GM12874 (cell line): ENCODE measurements around the gene LMTK3.

ENCODE experiments used
- TF ChIP-seq, protein P1 (sequence below): IDR thresholded peaks from 2 replicates; pipeline ENCODE4 v1.5.1; 2011; ENCODE audit warnings: low read depth, mild to moderate bottlenecking, control low read depth, low read length, moderate library complexity; ENCODE audit not compliant: insufficient read depth

The LMTK3 gene

DNA sequence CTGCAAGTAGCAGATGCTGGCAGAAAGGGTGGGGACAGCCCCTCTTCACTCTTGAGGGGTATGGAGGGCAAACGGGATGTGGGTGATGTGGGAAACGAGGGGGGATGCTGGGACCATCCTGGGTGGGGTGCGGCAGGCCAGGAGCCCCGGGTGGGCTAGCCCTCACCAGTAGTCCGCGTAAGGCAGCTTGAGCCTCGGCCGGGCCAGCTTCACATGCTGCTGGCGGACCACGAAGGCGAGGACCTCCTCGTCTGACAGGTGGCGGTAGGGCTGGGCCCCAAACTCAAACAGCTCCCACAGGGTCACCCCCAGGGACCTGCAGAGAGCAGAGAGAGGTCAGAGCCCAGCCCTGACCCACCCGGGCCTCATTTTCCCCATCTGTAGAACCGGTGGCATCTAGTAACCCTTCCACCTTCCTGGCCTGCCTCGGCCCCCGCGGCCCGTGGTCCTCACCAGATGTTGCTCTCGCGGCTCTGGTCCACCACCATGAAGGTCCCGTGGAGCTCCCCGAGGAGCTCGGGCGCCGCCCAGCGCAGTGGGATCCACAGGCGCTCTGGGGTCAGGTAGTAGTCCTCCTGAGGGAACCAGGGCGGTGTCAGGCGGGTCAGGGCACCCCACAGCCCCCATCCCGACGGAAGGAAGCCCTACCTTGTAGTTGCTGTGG, 10.7 kb downstream of the LMTK3 start:
- TF ChIP-seq, protein P1, sequence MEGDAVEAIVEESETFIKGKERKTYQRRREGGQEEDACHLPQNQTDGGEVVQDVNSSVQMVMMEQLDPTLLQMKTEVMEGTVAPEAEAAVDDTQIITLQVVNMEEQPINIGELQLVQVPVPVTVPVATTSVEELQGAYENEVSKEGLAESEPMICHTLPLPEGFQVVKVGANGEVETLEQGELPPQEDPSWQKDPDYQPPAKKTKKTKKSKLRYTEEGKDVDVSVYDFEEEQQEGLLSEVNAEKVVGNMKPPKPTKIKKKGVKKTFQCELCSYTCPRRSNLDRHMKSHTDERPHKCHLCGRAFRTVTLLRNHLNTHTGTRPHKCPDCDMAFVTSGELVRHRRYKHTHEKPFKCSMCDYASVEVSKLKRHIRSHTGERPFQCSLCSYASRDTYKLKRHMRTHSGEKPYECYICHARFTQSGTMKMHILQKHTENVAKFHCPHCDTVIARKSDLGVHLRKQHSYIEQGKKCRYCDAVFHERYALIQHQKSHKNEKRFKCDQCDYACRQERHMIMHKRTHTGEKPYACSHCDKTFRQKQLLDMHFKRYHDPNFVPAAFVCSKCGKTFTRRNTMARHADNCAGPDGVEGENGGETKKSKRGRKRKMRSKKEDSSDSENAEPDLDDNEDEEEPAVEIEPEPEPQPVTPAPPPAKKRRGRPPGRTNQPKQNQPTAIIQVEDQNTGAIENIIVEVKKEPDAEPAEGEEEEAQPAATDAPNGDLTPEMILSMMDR, result no peak

DNA sequence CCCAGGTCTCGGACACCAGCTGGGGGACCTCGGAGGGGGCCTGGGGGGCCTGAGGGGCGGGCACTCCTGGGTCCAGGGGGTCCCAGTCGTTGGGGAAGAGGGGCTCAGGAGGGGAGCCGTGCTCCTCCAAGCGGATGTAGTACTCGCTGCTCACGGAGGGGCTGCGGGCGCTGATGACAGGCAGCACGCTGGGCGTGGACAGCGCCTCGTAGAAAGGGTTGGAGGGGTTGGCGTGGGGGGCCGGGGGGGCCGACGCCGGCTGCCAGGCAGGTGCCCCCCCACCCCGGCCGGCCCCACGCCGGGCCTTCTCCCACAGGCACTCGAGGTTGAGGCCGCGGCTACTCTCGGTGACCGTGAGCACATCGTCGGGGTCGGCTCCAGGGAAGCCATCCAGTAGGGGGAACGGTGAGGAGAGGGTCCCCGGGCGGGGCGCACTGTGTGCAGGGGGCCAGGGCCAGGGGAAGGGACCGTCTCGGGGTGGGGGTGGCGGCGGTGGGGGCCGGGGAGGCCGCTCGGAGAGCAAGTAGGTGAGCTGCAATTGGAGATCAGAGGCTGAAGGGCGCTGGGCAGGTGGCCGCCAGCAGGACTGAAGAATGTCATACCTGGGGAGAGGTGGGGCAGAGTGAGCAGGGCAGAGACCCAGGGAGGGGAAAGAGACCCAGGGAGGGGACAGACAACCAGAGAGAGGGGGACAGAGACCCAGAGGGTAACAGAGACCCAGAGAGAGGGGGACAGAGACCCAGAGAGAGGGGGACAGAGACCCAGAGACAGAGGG, 12.1 kb downstream of the LMTK3 start:
- TF ChIP-seq, protein P1, result no peak

DNA sequence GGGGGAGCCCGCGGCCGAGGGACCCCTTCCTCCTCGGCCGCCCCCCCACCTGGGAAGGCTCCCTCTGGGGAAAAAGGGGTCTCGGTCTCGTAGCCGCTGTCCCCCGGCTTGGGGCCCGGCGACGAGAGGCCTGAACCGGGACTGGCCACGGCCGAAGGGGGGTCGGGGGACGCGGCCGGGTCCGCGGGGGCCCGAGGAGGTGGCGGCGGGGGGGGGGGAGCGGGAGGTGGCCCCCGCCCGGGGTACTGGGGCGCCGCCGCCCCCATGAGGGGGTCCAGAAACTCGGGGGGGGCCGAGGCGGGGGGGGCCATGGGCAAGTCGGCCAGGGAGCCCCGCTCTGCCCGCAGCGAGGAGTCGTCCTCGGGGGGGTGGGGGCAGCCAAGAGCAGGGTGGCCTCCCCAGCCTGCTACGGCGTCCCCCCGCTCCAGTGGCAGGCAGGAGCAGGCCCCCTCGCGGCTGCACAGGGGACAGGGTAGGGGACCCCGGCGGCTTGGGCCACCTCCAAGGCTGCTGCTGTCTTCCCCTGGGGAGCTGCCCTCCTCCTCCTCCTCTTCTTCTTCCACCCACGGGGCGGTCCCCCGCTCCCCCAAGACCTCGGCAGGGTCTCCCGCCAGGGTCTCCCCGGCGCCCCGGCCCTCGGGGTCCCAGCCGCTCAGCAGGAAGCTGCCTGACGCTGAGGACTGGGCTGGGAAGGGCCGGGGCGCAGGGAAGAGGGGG, 12.9 kb downstream of the LMTK3 start:
- TF ChIP-seq, protein P1, result no peak

DNA sequence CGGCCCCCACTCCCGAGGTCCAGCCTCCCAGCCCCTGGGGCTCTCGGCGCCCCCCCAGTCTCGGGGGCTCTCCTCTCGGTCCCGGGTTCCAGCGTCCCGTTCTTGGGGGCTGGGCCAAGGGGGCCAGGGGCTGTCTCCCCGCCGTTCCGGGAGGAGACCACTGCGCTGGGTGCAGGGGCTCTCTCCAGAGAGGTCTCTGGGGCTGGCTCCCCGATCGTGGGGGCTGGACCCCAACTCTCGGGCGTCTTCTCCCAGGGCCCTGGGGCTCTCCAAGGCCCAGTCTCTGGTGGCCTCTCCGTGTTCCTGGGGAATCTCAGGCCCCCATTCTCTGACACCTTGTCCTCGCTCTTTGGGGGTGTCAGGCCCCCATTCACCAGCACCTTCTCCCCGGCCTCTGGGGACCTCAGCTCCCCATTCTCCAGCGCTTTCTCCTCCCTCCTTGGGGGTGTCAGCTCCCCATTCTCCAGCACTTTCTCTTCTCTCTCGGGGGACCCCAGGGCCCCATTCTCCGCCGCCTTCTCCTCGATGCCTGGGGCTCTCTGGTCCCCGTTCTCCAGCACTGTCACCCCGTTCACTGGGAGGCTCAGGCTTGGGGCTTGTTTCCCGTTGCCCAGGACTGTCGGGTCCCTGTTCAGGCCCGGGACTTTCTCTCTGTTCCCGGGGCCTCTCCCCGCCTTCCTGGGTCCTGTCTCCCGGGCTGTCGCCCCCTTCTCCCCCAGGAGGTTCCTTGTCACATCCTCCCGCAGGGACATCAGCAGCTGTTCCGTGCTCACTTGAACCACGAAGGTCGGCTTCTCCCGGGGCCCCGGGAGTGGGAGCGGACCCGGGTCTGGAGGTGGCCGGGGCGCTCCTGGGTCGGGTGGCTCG, 13.7 kb downstream of the LMTK3 start:
- TF ChIP-seq, protein P1, result no peak

DNA sequence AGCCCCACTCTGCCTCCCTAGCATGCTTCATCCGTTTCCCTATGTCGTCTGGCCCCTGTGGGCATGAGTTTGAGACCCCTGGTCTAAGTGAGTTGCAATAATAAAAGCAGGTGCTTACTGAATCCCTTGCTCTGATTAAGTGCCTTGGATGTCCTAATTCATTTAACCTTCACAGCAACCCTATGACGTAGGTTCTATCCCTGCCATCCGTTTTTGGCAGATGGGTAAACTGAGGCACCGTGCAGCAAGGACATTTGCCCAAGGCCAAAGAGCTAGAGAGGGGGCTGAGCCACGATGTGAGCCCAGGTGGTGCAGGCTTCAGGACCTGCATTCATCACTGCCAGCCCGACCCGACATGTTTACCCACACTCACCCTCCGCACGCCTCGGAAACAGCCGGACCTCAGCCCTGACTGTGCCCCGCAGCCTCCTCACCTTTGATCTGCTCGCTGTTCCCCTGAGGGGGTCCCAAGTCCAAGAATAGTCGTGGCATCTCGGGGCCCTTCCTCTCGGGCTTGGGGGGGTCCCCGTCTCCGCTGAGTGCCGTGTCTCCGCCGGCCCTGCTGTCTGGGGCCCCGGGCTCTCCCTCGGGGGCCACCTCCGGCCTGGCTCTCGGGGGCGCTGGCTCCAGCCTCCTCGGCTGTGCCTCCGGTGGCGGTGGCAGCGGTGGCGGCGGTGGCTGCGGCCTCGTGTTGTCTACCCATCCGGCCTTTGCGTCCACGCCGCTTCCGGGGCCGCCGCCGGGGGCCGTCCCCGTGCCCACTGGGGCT, 14.5 kb downstream of the LMTK3 start:
- TF ChIP-seq, protein P1, result no peak

DNA sequence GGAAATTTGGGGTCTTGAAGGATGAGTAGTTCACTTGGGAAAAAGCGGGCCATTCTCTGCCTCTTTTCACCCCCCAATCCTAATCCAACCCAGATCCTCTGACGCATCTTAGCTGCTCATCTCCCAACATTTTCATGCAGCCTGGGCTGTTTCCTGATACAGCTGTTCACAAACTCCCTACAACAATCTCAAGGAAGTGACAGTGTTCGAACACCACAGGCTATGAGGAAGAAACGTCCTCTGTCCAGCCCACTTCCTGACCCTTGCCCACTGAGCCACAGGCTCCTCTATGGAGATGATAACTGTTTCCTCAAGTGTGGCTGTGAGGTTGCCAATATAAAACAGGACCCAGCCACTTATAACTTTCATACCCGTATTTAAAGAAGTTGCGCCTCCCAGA, 16.2 kb downstream of the LMTK3 start:
- TF ChIP-seq, protein P1, result no peak
